Stimulated activated CD8-positive, alpha-beta memory T cell treated with anti-CD3 and anti-CD28 coated beads, Interleukin-7, amount 100 ng/mL, for 24 hours (primary cell): Measurements from ENCODE around the gene KCNQ5.

Source experiments
- DNase-seq: peaks from one replicate; pipeline ENCODE4 v3.0.0-alpha.2; 2020; ENCODE audit warnings: low read depth

The KCNQ5 gene

GRCh38 chr6:72798196-72798595, 176.3 kb downstream of the KCNQ5 start:
- DNase-seq, result no peak

DNA sequence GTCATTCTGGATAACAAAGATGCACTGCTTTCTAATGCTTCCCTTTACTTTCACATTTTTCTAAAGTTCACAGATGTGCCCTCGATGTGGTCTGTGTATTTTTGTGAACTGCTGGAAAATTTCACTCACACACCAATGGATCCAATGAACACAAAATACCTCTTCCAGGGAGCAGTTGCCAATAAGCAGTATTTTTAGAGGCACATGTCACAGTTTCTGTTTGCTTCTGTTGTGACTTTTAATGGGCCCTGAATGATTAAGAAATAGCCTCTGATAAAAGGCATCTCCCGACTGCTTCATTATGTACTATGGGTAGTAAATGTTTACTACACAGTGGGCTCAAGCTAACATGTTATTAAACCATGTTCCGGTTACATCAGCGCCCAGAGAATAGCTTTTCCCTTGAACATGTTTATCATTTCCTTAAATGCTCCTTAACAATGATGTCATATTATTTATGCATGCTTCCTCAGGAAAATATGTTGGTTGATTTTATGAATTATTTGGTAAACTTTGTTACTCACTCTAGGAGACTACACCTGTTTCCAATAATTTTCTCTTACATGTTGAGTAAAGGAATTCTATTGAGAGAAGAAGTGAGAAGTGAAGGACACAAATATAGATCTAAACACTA, 188.0 kb downstream of the KCNQ5 start:
- DNase-seq, result no peak

GRCh38 chr6:72810571-72811280, 188.9 kb downstream of the KCNQ5 start:
- no peak for DNase-seq

GRCh38 chr6:72811971-72812421, 190.1 kb downstream of the KCNQ5 start:
- no peak for DNase-seq

DNA sequence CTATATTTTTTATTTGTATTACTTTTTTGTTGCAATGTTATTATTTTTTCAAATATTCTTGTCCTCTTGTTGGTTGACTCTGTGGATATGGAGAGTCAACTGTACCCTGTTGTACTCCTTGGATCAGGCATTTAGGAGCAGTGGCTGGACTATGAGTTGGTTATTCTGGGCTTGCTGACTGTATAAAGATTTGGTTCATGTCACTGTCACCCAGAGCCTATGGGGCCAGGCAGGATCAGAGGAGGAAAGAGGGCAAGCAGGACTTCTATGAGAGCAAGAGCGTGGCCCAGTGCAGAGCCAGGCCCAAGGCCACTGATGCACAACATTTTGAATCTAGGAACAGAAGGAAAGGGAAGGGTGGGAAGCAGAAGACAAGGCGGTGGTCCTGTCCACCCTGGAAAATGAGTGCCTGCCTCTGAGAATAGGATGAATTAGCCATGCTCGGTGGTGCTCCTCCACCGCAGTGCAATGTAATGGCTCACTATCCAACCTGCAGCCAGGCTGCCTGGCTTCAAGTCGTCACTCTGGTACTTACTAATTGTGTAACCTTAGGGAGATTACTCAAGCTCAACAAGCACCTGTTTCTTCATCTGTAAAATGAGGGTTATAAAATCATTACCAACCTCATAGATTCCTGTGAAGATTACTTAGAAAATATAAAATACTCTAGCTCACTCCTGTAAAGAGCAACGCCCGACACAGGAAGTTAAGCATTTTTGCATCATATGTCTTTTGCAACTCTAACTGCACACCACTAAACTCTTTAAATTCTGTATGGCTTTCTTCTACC, 192.1 kb downstream of the KCNQ5 start:
- DNase-seq, result no peak

DNA sequence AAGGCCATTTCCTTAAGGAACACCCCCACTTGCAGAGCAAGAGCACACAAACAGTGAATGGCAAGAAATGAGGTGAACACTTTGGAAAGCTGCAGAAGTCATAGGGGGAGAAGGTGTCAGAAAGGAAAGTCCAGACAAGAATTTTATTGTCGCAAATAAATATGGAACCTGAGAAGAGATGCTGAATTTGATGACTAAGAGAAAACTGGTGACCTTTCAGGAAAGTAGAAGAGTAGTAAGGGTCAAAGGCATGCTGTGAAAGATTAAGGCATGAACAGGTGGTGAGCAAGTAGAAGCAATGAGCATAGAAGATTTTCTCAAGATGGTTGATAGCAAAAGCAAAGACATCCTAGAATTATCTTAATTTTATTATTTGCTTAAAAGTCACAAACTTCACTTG, 194.2 kb downstream of the KCNQ5 start:
- DNase-seq, result no peak

- no peak for DNase-seq
Measured at GRCh38 chr6:72817208-72817607, 195.3 kb downstream of the KCNQ5 start.

DNA sequence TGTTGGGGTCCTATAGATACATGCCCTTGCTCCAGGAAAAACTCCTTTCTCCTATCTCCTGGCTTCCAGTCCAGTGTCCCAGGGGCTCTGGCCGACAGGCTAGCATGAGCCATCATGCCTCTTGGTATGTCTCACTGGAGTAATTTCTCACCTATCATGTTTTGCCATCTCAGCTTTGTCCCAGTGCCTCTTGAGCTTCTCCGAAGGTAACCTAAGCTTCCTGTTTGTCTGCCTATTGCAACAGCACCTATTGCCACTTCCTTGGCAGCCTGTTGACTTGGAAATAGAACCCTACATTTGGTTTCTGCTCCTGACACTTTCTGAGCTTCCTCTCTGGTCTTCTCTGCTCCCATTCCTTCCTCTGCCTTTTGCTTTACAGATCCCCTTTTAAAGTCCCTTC, 197.7 kb downstream of the KCNQ5 start:
- no peak for DNase-seq

GRCh38 chr6:72820153-72820552, 198.3 kb downstream of the KCNQ5 start:
- no peak for DNase-seq

- DNase-seq, result no peak
Measured at GRCh38 chr6:72820906-72821305, 199.0 kb downstream of the KCNQ5 start.

DNA sequence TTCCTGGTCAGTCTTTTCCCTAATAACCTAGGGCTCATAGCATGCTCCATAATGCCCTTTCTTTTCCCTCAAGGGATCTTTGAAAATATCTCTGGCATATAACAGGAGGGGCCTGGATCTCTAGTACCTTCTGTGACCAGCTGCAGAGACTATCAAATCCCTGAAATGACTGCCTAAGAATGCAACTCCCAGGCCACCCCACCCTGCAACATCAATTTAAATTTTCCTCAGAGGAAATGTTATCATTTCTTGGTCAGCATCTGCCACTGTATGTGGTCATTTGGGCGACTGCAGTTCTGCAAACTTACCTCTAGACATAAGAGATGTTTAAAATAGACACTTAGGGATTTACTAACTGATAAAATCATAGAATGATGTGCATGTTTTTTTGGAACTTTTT, 200.2 kb downstream of the KCNQ5 start:
- DNase-seq, result no peak

DNA sequence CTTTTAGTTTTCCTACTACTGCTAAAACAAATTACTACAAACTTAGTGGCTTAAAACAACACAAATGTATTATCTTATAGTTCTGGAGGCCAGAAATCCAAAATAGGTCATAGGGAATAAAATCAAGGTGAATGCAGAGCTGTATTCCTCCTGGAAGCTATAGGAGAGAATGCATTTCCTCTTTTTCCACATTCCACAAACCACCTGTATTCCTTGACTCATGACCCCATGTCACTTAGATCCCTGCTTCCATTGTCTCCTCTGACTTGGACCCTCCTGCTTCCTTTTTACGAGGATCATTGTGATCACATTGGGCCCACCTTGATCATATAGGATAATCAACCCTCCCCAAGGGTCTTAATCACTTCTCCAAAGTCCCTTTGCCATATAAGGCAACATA, 200.8 kb downstream of the KCNQ5 start:
- no peak for DNase-seq

DNA sequence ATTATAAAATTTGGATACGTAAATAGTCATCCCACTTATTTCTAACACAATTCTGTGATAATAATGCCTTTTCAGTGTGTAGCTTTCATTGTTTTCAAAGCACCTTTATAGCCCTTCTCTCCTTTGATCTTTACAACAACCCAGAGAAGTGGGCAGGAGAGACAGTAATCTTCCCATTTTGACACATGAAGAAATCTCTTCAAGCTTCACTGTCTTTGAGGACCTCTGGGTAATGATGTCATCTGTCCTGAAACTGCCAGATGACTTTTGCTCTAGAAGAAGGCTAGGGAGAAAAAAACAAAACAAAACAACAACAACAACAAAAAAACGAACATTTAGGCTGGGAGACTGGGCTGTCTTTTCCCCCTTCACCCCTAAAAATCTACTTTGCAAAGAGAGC, 203.0 kb downstream of the KCNQ5 start:
- DNase-seq, result no peak

DNA sequence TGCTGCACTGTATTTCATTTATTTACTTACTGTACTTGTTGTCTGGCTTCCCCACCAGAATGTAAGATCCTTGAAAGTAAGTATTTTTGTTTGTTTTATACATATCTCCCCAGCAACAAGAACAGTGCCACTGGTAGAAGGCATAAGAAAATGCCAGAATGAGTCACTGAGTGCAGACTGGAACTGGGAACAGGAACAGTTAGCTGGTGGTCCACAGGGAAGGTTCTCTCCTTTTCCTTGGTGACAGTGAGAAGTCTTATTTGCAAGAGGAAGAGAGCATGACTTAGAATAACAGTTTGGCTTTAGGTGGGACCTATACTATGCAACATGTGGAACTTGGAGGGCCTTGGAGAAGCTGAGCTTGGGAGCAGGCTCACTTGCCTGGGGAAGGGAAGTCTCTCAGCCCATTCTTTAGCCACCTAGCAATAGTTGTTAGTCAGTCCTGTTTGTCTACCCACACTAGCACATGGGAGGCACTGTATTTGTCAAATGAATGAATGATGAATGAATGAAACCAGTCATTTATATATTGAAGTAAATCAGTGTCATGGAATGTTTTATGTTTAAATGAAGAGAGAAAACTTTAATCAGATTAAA, 203.5 kb downstream of the KCNQ5 start:
- DNase-seq, result no peak

DNA sequence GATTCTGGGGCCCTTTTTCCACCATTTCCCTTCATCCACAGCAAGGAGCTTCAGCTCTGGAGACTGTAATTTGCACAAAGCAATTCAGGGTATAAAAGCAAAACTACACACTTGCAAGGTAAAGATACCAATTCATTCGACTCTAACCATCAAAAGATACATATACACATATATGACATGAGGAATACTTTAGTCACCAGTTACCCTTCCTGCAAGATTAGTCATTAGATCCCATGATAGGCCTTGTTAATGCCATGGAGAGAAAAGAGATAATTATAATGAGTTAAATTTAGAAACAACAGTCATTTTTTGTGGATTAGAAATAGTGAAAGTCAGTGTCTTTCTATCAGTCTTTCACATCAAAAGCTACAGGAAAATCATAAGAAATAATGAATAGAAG, 204.2 kb downstream of the KCNQ5 start:
- no peak for DNase-seq

DNA sequence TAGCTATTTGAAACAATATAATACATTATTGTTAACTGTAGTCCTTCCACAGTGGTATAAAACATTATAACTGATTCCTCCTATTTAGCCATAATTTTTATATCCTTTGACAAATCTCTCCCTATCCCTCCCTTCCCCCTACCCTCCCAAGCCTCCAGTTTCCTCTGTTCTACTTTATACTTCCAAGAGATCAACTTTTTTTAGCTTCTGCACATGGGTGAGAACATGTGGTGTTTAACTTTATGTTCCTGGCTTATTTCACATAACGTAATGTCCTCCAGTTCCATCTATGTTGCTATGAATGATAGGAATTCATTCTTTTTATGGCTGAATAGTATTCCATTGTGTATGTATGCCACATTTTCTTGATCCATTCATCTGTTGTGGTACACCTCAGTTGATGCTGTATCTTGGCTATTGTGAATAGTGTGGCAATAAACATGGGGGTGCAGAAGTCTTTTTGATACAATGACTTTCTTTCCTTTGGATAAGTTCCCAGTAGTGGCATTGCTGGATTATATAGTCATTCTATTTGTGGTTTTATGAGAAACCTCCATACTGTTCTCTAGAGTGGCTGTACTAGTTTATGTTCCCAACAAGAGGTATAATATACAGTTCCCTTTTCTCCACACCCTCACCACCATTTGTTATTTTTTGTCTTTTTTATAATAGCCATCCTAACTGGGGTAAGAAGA, 205.0 kb downstream of the KCNQ5 start:
- no peak for DNase-seq

- no peak for DNase-seq
Measured at GRCh38 chr6:72828904-72829303, 207.0 kb downstream of the KCNQ5 start.

DNA sequence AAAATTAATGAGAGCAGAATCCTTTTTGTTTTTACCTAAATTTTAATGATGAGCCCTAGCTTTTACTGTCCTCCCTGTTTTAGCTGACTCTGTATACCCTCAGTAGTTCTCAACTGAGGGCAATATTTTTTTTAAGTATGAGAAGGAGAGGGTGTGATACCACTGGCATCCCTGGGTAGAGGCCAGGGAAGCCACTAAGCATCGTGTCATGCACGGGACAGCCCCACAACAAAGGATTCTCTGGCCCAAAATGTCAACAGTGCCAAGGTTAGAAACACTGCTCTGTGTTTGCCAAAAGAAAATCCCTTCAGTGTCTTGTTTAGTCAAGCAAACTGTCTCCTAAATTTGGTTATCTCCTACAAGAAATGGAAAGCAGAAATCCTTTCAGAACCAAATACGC, 210.4 kb downstream of the KCNQ5 start:
- DNase-seq, result no peak

DNA sequence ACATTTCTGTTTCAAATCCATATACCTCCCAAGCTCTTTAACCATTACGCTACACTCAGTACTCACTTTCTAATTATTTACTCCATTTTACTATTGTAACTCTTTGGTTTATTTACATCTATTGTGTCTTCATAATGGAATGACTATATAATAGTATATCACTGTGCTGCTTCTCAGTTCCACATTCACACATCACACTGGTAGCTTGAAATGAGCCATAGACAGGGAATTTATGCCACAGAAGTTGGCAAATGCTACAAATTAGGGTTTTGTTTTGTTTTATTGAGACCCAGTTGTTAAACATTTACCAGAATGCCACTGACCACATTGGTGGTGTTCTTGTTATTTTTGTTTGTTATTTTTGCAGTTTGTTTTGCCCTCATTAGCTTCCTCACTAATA, 213.9 kb downstream of the KCNQ5 start:
- DNase-seq, result no peak

DNA sequence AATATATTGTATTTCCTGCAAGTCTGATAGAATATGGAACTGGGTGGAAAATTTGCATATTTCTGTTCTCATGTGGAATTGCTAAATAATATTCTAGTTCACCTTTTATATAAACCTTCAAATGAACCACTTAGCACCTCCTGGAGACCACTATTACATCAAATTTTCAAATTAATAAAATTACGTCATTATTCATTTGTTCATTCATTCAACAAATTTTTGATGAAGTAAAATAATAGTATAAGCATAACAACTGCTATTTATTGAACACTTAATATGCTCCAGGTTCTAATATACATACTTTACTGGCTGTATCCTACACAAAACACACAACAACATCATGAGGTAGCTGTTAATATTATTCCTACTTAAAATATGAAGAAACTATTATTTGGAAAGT, 215.1 kb downstream of the KCNQ5 start:
- DNase-seq, result no peak

DNA sequence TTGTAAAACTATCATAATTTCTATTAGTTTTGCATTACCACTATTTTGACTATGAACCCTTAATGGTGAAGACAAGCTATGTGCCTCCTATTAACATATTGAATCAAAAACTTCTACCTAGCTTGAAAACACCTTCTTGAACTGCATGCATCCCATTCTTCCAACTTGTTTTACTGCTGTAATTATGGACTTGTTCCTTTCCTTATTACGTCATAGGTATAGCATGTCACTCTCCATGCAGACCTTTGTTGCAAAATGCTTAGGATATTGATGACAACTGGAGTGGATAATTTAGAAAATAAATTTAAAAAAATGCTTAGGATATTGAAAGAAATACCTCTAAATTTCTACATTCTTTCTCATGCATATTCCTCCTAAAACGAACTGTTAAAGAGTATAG, 219.3 kb downstream of the KCNQ5 start:
- no peak for DNase-seq

- DNase-seq, result no peak
Measured at GRCh38 chr6:72842140-72842539, 220.3 kb downstream of the KCNQ5 start.
